22Rv1 (cell line): ENCODE measurements around the gene RARA.

Experiments
- ZFX ChIP-seq: fragments of 450-650 bp; IDR thresholded peaks from 2 replicates; pipeline ENCODE4 v1.6.1; 2017; ENCODE audit warnings: antibody characterized with exemption, borderline replicate concordance
- TF ChIP-seq, protein P1 (sequence below): fragments of 450-650 bp; IDR thresholded peaks from 2 replicates; pipeline ENCODE4 v1.5.1; 2017; ENCODE audit warnings: mild to moderate bottlenecking

DNA sequence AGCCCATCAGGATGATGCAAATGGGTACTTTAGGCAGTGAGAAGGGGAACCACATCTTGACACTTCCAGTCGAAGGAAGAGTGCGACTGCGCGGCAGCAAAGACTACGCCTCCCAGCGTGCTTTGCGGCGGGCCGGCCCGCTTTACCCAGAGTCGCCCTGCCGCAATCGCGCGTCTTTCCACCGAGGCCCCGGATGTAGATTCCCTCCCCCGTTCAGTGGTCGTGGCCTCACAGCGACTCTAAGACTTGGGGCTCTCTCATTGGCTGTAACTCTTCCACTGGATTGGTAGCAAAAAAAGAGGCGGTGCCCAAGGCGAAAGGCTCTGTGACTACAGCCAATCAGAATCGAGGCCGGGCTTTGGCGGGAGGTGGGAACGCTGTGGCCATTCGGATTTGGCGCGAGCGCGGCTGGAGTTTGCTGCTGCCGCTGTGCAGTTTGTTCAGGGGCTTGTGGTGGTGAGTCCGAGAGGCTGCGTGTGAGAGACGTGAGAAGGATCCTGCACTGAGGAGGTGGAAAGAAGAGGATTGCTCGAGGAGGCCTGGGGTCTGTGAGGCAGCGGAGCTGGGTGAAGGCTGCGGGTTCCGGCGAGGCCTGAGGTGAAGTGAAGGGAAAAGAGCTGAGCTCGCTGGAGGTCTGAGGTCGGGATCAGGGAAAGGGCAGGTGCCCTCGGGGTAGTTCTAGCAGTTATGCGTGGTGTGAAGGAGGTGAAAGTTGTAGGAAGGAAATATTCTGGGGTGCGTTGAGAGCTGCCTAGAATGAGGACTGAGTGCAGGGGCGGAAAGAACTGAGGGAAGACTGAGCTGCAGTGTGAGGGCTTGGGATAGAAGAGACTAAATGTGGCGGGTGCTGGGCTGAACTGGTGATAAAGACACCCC is 21.2 kb upstream of the RARA start, which contains the start of gene CDC6:
- TF ChIP-seq, protein P1, sequence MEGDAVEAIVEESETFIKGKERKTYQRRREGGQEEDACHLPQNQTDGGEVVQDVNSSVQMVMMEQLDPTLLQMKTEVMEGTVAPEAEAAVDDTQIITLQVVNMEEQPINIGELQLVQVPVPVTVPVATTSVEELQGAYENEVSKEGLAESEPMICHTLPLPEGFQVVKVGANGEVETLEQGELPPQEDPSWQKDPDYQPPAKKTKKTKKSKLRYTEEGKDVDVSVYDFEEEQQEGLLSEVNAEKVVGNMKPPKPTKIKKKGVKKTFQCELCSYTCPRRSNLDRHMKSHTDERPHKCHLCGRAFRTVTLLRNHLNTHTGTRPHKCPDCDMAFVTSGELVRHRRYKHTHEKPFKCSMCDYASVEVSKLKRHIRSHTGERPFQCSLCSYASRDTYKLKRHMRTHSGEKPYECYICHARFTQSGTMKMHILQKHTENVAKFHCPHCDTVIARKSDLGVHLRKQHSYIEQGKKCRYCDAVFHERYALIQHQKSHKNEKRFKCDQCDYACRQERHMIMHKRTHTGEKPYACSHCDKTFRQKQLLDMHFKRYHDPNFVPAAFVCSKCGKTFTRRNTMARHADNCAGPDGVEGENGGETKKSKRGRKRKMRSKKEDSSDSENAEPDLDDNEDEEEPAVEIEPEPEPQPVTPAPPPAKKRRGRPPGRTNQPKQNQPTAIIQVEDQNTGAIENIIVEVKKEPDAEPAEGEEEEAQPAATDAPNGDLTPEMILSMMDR, result no peak
- no peak for TF ChIP-seq ZFX
